HG03175 (cell line): ENCODE results near the gene CCDC192.
"Not testable (repeated sequence)": the region's sequence is repeated elsewhere in the genome, so short reads cannot be mapped to it uniquely, and the experiment has no call there.

ENCODE experiments used
- ATAC-seq: cut with Tn5 transposase; IDR thresholded peaks from one replicate; pipeline ENCODE4 v1.9.1; 2021; ENCODE audit warnings: mild to moderate bottlenecking, moderate library complexity; ENCODE audit not compliant: unreplicated experiment

CCDC192 gene

GRCh38 chr5:127702926-127703561, at the start of gene CCDC192:
Gene CCDC192 (plus strand): TSS chr5:127703391. CDS start chr5:127703446, 55 bp downstream.
- no peak for ATAC-seq

- no peak for ATAC-seq
Observed at GRCh38 chr5:127656825-127657224, 46.4 kb upstream of the CCDC192 start.

- ATAC-seq: no peak
Observed at GRCh38 chr5:127660047-127660733, 43.0 kb upstream of the CCDC192 start.

GRCh38 chr5:127664093-127664492, 39.1 kb upstream of the CCDC192 start:
- ATAC-seq: no peak

GRCh38 chr5:127665641-127666040, 37.5 kb upstream of the CCDC192 start:
- no peak for ATAC-seq

- no peak for ATAC-seq
Observed at GRCh38 chr5:127666043-127666716, 37.0 kb upstream of the CCDC192 start.

GRCh38 chr5:127667926-127668325, 35.3 kb upstream of the CCDC192 start:
- ATAC-seq: no peak

GRCh38 chr5:127671218-127671617, 32.0 kb upstream of the CCDC192 start:
- no peak for ATAC-seq

- no peak for ATAC-seq
Observed at GRCh38 chr5:127673117-127673800, 29.9 kb upstream of the CCDC192 start.

- ATAC-seq: not testable (repeated sequence)
Observed at GRCh38 chr5:127676951-127677350, 26.2 kb upstream of the CCDC192 start.

- not testable (repeated sequence) for ATAC-seq
Observed at GRCh38 chr5:127679691-127680330, 23.4 kb upstream of the CCDC192 start.

- no peak for ATAC-seq
Observed at GRCh38 chr5:127680595-127680994, 22.6 kb upstream of the CCDC192 start.

- ATAC-seq: no peak
Observed at GRCh38 chr5:127683008-127683407, 20.2 kb upstream of the CCDC192 start.

GRCh38 chr5:127684726-127685467, 18.3 kb upstream of the CCDC192 start:
- no peak for ATAC-seq

- ATAC-seq: no peak
Observed at GRCh38 chr5:127685662-127686061, 17.5 kb upstream of the CCDC192 start.

- ATAC-seq: no peak
Observed at GRCh38 chr5:127686424-127686823, 16.8 kb upstream of the CCDC192 start.

GRCh38 chr5:127694518-127695171, 8.5 kb upstream of the CCDC192 start:
- ATAC-seq: no peak

GRCh38 chr5:127695346-127695745, 7.8 kb upstream of the CCDC192 start:
- no peak for ATAC-seq

GRCh38 chr5:127696683-127697082, 6.5 kb upstream of the CCDC192 start:
- ATAC-seq: no peak
